Kidney epithelial cell (primary cell): ENCODE data around the gene NDST1. TPM values are rescaled to one million over a fixed set of nuclear protein-coding genes. Genes with fewer than 3 reads are reported as not detected.

Experiments used
- DNase-seq: peaks from one replicate; pipeline ENCODE4 v3.0.0-alpha.2; 2010; ENCODE audit warnings: low read depth
- H3K27me3 ChIP-seq: 2 replicates; pipeline ENCODE4 v1.6.0; 2011; ENCODE audit warnings: low read length; ENCODE audit not compliant: control insufficient read depth, insufficient read depth
- H3K36me3 ChIP-seq: 2 replicates; pipeline ENCODE4 v1.5.1; 2011; ENCODE audit warnings: low read length; ENCODE audit not compliant: control insufficient read depth, insufficient read depth
- H3K4me3 ChIP-seq: 2 replicates; pipeline ENCODE4 v1.5.1; 2011; ENCODE audit warnings: low read depth, mild to moderate bottlenecking, control low read depth, low read length
- CTCF ChIP-seq: IDR thresholded peaks from 2 replicates; pipeline ENCODE4 v1.5.1; 2011; ENCODE audit warnings: mild to moderate bottlenecking, moderate library complexity, low read length, control low read depth, inconsistent platforms; ENCODE audit not compliant: insufficient read depth, poor library complexity, severe bottlenecking
- total RNA-seq: library from RNA; depleted of rRNA; stranded (reverse); fragments of >200 nt; gene quantifications from 2 replicates; pipeline ENCODE4 v1.2.3, GENCODE V29; 2015

The NDST1 gene
- total RNA-seq, 1 donor from 2014 or later, result 192 TPM

DNA sequence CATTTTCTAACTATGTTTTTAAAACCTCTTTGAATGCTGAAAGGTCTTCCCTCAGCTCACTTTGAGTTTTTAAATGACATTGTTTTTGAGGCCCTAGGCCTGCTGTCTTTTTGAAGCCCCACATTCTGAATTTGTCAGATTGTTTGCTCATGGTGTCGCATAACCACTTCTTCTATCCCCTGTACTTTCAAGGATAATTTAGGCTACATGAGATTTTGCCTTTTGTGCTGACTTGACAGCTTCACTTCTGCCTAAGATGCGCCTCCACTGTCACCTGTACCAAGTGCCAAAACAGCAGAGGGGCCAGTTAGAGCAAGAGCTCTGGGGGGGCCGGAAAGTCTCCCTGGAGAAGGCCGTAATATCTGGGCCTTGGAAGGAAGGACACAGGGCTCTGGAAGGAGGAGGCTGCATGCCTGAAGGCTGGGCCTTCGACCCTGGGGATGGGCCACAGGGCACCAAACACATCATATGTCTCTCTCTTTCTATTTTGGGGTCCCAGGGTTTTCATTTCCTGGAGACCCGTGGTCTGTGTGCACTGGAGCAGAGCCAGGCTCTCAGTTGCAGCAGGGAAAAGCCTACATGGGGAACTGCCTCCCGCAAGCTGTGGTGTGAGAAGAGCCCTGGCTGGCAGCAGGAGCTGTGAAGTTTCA is 49.1 kb downstream of the NDST1 start:
- TF ChIP-seq CTCF, result no peak
- DNase-seq, result no peak
- no peaks in the 10 kb centered on the region for H3K27me3 ChIP-seq
- H3K4me3 ChIP-seq, result no peak overlapping the region
- peaks cover 4% of the 10 kb centered on the region for H3K36me3 ChIP-seq

- Histone ChIP-seq H3K27me3 (no peaks in the 10 kb centered on the region), H3K36me3 (peaks cover 4% of the 10 kb centered on the region), H3K4me3 (no peak overlapping the region)
- TF ChIP-seq CTCF, result no peak
- no peak for DNase-seq
Measured at GRCh38 chr5:150557509-150557872, 49.6 kb downstream of the NDST1 start.

GRCh38 chr5:150558088-150558621 is 50.2 kb downstream of the NDST1 start:
- no peak overlapping the region for H3K4me3 ChIP-seq
- H3K27me3 ChIP-seq, result no peaks in the 10 kb centered on the region
- DNase-seq, result no peak
- no peak for TF ChIP-seq CTCF
- peaks cover 4% of the 10 kb centered on the region for H3K36me3 ChIP-seq

DNA sequence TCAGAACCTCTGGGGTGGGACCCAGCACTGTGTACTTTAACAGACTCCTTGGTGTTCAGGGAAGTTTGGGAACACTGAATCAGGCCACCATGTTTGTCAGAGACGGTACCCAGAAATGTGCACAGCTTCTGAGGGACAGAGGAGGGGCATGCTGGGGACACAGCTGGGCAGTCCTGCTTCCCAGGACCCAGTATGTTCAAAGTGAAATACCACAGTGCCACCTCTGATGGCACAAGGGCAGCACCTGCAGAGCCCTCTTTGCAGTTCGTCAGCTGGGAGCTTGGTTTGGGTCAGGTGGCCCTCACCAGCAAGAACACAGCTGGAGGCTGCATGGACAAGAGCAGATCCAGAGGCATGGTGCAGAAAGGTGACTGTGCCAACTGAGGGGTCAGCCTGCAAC is 51.2 kb downstream of the NDST1 start:
- no peak overlapping the region for H3K4me3 ChIP-seq
- H3K36me3 ChIP-seq, result peaks cover 2% of the 10 kb centered on the region
- no peak for DNase-seq
- TF ChIP-seq CTCF, result no peak
- no peaks in the 10 kb centered on the region for H3K27me3 ChIP-seq

- H3K27me3 ChIP-seq, result no peaks in the 10 kb centered on the region
- H3K36me3 ChIP-seq, result peaks cover 1% of the 10 kb centered on the region
- no peak for TF ChIP-seq CTCF
- no peak overlapping the region for H3K4me3 ChIP-seq
- DNase-seq, result peak; percentile 34
Measured at GRCh38 chr5:150559701-150560100, 51.8 kb downstream of the NDST1 start.
